Psoas muscle (tissue), 8 donors: ENCODE measurements around the gene LTBP1. TPM values are rescaled to one million over a fixed set of nuclear protein-coding genes. Genes with fewer than 3 reads are reported as not detected.

Source experiments
- ATAC-seq, 4 donors: fragments of 200-7000 bp; cut with Tn5 transposase; one replicate each; pipeline ENCODE4 v1.9.1; 2020; ENCODE audit warnings: moderate library complexity in 3 of 4, mild to moderate bottlenecking in 2 of 4
- DNase-seq, 2 donors: peaks; one replicate each; pipeline ENCODE4 v3.0.0-alpha.2; 2020
- H3K27ac ChIP-seq: fragments of 200-600 bp; one replicate; pipeline ENCODE4 v1.8.0; 2022
- H3K27me3 ChIP-seq, 3 donors: fragments of 200-600 bp in 1 of 3; one replicate each; pipeline versions ENCODE4 v1.6.1 to v1.8.0; 2013 to 2022; ENCODE audit warnings: low read length in 2 of 3, mild to moderate bottlenecking in 2 of 3, moderate library complexity in 1 of 3; ENCODE audit not compliant: insufficient read depth in 3 of 3
- H3K36me3 ChIP-seq, 2 donors: fragments of 200-600 bp in 1 of 2; one replicate each; pipeline versions ENCODE4 v1.6.1 to v1.8.0; 2013 to 2022; ENCODE audit warnings: low read depth in 1 of 2, mild to moderate bottlenecking in 1 of 2, moderate library complexity in 1 of 2; ENCODE audit not compliant: insufficient read depth in 1 of 2
- H3K4me1 ChIP-seq: fragments of 200-600 bp; one replicate; pipeline ENCODE4 v1.8.0; 2022
- H3K4me3 ChIP-seq: fragments of 200-600 bp; one replicate; pipeline ENCODE4 v1.8.0; 2022; ENCODE audit warnings: mild to moderate bottlenecking
- H3K9me3 ChIP-seq: fragments of 200-600 bp; one replicate; pipeline ENCODE4 v1.8.0; 2022
- CTCF ChIP-seq: fragments of 200-600 bp; IDR thresholded peaks from one replicate; pipeline ENCODE4 v1.8.0; 2022; ENCODE audit warnings: antibody characterized with exemption
- WGBS, 3 donors: extraction: QIAGEN DNeasy Blood & Tissue Kit; methylation state at CpG; one replicate each; pipeline versions ENCODE4 v1.1.6 to v1.1.7; 2013; 5-methylcytosine and 5-hydroxymethylcytosine counted together
- intact Hi-C, 2 donors: fragments of 100-400 bp; cut with DNase I; formaldehyde crosslinking; loops; one replicate each; pipeline versions ENCODE4 v1.11.0 to v1.14.2; 2022
- polyA plus RNA-seq, 3 donors: library from polyadenylated mRNA; stranded (reverse); fragments of 200-250 nt; gene quantifications; one replicate each; pipeline ENCODE4 v1.2.3, GENCODE V29; 2013
- total RNA-seq, 4 donors: library from RNA; stranded (reverse); fragmentation: NEBNext Ultra II Directional in 2 of 4; extraction: Animal tissue kit (Norgen Biotek cat#: 25700) in 2 of 4; gene quantifications; one replicate each; pipeline versions ENCODE4 v1.2.1 to v1.2.4, GENCODE V29; 2021 to 2023
- donor health status: healthy with polysubstance abuse.
- donor health status: DM: no; HTN: no; CAD: no; lungs with moderate emphysema.
- donor health status: Bipolar disorder and iron deficiency.
- donor health status: healthy.
- donor health status: DM: yes; HTN: yes; CAD: no.
- donor health status: DM: no; HTN: no; CAD: no.
- donor health status: DM: no; HTN: no; CAD: no.
- donor health status: DM: yes; HTN: yes; CAD: no.

LTBP1 gene
- total and polyA plus RNA-seq, 7 donors: 5.9 to 26.8 (median 9.5) TPM

- no peak for TF ChIP-seq CTCF
- no peak overlapping the region for H3K4me3 ChIP-seq
- 96 to 99% (median 97%) methylated on average over 4 of the region's 4 CpGs for WGBS, 3 donors
- H3K36me3 ChIP-seq: no peaks in the 10 kb centered on the region
- no peak overlapping the region for H3K27ac ChIP-seq
- no peaks in the 10 kb centered on the region for H3K27me3 ChIP-seq
- intact Hi-C loops: loop anchor here in 1 of 2 donors (5.0 to 10.0 kb wide), 3 partner anchors 146 to 244 kb away; partner anchors contain the start of gene LTBP1
- H3K9me3 ChIP-seq: no peaks in the 10 kb centered on the region
- ATAC-seq (no peak), DNase-seq (no peak)
- H3K4me1 ChIP-seq: peaks cover 6% of the 10 kb centered on the region
Observed at GRCh38 chr2:33131111-33131510, 184.4 kb downstream of the LTBP1 start.

DNA sequence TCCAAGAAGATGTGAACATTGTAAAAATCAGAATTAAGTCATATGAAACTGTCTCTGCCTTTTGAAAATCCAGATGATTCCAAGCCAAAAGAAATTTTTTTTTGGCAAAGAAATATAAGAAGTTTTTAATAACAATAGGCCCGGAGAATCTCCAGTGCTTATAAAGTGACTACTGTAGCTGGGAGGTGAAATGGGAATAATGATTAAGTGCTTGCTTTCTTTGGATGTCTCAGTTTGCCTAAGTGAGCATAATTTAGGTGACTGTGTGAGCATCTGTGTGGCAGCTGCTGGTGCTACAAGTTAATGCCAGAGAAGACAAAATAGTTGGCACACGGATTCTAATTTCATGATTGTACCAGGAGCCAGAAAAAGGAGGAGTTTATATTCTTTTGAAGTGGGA lies 185.0 kb downstream of the LTBP1 start:
- DNase-seq (no peak), ATAC-seq (no peak)
- TF ChIP-seq CTCF: no peak
- Histone ChIP-seq H3K9me3 (no peaks in the 10 kb centered on the region), H3K27ac (no peak overlapping the region), H3K36me3 (no peaks in the 10 kb centered on the region), H3K4me1 (peaks cover 6% of the 10 kb centered on the region), H3K27me3 (no peaks in the 10 kb centered on the region), H3K4me3 (no peak overlapping the region)
- WGBS, 3 donors: 13 to 28% (median 18%) methylated on average over 2 of the region's 2 CpGs
- intact Hi-C loops: loop anchor here in 1 of 2 donors (5.0 to 10.0 kb wide), 3 partner anchors 146 to 243 kb away; partner anchors contain the start of gene LTBP1

- Histone ChIP-seq H3K9me3 (no peaks in the 10 kb centered on the region), H3K4me3 (peak overlapping the region; percentile 65), H3K27me3 (no peaks in the 10 kb centered on the region), H3K4me1 (peaks cover 6% of the 10 kb centered on the region), H3K27ac (peak overlapping the region; percentile 83), H3K36me3 (no peaks in the 10 kb centered on the region)
- TF ChIP-seq CTCF: no peak
- 25 to 45% (median 33%) methylated on average over 7 of the region's 7 CpGs for WGBS, 3 donors
- peak; percentile 62 to 70 (median 68) for ATAC-seq
- peak; percentile 33 to 53 for DNase-seq
- intact Hi-C loops: loop anchor here in 1 of 2 donors (5.0 to 10.0 kb wide), 3 partner anchors 144 to 241 kb away; partner anchors contain the start of gene LTBP1
Observed at GRCh38 chr2:33133454-33133952, 186.8 kb downstream of the LTBP1 start.

GRCh38 chr2:33134086-33134771 lies 187.5 kb downstream of the LTBP1 start:
- no peaks in the 10 kb centered on the region for H3K27me3 ChIP-seq
- H3K4me3 ChIP-seq: peak overlapping the region; percentile 65
- H3K36me3 ChIP-seq: no peaks in the 10 kb centered on the region
- H3K27ac ChIP-seq: peak overlapping the region; percentile 83
- 10 to 17% (median 13%) methylated on average over 14 of the region's 14 CpGs for WGBS, 3 donors
- no peaks in the 10 kb centered on the region for H3K9me3 ChIP-seq
- peaks cover 6% of the 10 kb centered on the region for H3K4me1 ChIP-seq
- peak; percentile 86 to 88 (median 88) for ATAC-seq
- TF ChIP-seq CTCF: peak; percentile 22
- intact Hi-C loops: loop anchor here in 1 of 2 donors (5.0 to 10.0 kb wide), 3 partner anchors 143 to 241 kb away; partner anchors contain the start of gene LTBP1
- peak; percentile 65 to 75 for DNase-seq
